ENCODE data around the gene SLC1A4.

SLC1A4 gene

DNA sequence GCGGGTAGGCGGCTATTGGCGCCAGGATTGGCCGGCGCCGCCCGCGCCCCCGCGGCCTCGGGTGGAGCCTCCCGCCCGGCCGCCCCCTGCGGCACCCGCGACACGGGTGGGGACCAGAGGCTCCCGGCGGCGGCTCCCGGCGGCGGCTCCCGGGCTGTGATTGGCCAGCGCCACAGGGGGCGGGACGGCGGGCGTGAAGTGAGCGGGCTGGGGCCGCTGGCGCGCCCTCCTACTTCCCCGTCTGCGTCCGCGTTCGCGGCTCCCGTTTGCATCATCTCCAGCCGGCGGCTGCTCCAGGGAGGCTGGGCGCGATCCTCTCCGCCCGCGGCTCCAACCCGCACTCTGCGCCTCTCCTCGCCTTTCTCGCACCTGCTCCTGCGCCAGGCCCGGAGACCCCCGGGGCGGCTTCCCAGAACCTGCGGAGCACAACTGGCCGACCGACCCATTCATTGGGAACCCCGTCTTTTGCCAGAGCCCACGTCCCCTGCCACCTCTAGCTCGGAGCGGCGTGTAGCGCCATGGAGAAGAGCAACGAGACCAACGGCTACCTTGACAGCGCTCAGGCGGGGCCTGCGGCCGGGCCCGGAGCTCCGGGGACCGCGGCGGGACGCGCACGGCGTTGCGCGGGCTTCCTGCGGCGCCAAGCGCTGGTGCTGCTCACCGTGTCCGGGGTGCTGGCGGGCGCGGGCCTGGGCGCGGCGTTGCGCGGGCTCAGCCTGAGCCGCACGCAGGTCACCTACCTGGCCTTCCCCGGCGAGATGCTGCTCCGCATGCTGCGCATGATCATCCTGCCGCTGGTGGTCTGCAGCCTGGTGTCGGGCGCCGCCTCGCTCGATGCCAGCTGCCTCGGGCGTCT, at the start of gene SLC1A4:
Gene SLC1A4 (plus strand): TSS at position 274 of the 856 bp plus-strand sequence. CDS start 245 bp downstream, at position 519.
- DNase-seq (ENCODE audit: low read depth), result peak; percentile 84
- TF ChIP-seq, protein P1, sequence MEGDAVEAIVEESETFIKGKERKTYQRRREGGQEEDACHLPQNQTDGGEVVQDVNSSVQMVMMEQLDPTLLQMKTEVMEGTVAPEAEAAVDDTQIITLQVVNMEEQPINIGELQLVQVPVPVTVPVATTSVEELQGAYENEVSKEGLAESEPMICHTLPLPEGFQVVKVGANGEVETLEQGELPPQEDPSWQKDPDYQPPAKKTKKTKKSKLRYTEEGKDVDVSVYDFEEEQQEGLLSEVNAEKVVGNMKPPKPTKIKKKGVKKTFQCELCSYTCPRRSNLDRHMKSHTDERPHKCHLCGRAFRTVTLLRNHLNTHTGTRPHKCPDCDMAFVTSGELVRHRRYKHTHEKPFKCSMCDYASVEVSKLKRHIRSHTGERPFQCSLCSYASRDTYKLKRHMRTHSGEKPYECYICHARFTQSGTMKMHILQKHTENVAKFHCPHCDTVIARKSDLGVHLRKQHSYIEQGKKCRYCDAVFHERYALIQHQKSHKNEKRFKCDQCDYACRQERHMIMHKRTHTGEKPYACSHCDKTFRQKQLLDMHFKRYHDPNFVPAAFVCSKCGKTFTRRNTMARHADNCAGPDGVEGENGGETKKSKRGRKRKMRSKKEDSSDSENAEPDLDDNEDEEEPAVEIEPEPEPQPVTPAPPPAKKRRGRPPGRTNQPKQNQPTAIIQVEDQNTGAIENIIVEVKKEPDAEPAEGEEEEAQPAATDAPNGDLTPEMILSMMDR (IDR thresholded peaks at IDR 0.05; ENCODE audit: low read length, missing control alignments), result no peak
- peak within 1 kb of the TSS; percentile 75 for H3K4me3 ChIP-seq (replicated peaks; ENCODE audit: low read depth, low read length)

DNA sequence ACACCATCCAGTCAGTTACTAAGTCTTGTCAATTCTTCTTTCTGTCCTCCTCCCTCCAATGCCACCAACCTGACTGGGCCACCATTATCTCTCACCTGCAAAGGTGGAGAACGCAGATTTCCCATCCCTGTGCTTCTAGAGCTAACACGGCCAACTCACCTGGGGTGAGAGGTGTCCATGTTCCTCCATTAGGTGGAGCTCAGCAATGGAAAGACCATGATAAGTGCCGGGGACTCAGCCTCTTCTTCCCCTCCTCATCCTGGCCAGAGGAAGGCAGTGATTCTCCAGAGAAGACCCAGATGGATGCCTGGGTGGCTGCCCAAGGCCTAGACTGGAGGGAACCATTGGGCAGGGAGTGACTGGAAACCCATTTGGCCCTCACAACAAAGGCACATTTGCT, 48.1 kb upstream of the SLC1A4 start:
- TF ChIP-seq, protein P1 (IDR thresholded peaks at IDR 0.05; ENCODE audit: low read length, missing control alignments), result no peak
- no peak for DNase-seq (ENCODE audit: low read depth)
- H3K4me3 ChIP-seq (replicated peaks; ENCODE audit: low read depth, low read length), result no peak overlapping the region

GRCh38 chr2:64941801-64942200, 47.4 kb upstream of the SLC1A4 start:
- DNase-seq (ENCODE audit: low read depth), result no peak
- TF ChIP-seq, protein P1 (IDR thresholded peaks at IDR 0.05; ENCODE audit: low read length, missing control alignments), result no peak
- H3K4me3 ChIP-seq (replicated peaks; ENCODE audit: low read depth, low read length), result no peak overlapping the region

- TF ChIP-seq, protein P1 (IDR thresholded peaks at IDR 0.05; ENCODE audit: low read length, missing control alignments), result no peak
- H3K4me3 ChIP-seq (replicated peaks; ENCODE audit: low read depth, low read length), result no peak overlapping the region
- DNase-seq (ENCODE audit: low read depth), result peak; percentile 6
Observed at GRCh38 chr2:64942693-64943092, 46.5 kb upstream of the SLC1A4 start.

DNA sequence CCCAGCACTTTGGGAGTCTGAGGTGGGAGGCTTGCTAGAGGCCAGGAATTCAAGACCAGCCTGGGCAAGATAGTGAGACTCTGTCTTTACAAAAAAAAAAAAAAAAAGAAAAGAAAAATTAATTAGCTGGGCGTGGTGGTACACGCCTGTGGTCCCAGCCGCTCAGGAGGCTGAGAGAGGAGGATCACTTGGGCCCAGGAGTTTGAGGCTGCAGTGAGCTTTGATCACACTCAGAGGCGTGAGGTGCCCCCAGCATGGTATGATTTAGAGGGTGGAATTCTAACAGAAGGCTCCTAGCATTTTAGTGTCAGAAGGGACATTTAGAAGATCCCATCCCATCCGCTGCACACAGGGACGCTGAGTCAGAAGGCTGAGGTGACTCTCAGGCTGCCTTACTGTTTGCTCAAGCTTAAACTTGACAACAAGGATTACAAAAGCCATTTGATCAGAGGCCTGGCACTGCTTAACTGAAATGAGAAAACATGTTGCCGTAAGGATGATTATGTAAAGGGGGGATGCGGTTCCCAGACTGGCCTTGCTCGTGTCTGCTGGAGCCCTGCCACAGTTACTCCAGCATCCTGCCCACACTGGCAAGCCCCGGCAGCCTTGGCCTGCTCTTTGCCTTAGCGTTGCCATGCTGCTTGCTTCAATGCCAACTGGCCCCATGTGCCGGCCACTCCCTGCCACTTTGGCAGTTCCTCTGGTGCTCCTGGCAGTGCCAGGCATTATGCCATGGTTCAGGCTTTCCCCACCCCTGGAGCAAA, 45.6 kb upstream of the SLC1A4 start:
- H3K4me3 ChIP-seq (replicated peaks; ENCODE audit: low read depth, low read length), result no peak overlapping the region
- TF ChIP-seq, protein P1 (IDR thresholded peaks at IDR 0.05; ENCODE audit: low read length, missing control alignments), result no peak
- peak; percentile 36 for DNase-seq (ENCODE audit: low read depth)

GRCh38 chr2:64944484-64944883, 44.7 kb upstream of the SLC1A4 start:
- no peak for DNase-seq (ENCODE audit: low read depth)
- H3K4me3 ChIP-seq (replicated peaks; ENCODE audit: low read depth, low read length), result no peak overlapping the region
- TF ChIP-seq, protein P1 (IDR thresholded peaks at IDR 0.05; ENCODE audit: low read length, missing control alignments), result no peak
